Measurements from ENCODE around the gene GLIS1.

The GLIS1 gene

DNA sequence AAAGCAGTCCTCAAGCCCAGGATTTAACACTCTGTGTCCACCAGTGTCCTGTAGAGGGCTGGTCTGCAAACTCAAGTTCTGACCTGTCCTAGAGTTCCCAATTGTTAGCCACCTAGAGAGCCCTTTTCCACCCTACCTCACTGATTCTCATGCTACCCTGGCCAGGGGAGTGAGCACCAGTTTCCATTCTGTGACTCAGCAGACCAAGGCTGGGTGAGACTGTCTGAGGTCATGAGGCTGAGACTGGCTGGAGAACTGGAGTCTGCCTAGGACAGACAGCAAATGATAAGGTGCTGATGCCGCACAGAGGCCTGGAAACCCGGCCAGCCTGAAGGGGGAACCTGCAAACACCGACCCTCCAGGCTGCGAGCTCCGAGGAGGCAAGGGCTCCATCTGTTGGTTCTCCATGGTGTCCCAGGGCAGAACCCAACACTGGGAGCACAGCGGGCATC lies 13.7 kb downstream of the GLIS1 start:
- ATAC-seq (ENCODE audit: low read depth) (no peak; the same call in 2 of the 3 replicates), DNase-seq (ENCODE audit: low spot score) (no peak)
- Histone ChIP-seq H3K4me1 (ENCODE audit: insufficient read depth, poor library complexity, severe bottlenecking) (no peaks in the 10 kb centered on the region), H3K27me3 (ENCODE audit: insufficient read depth, poor library complexity, severe bottlenecking) (no peaks in the 10 kb centered on the region), H3K27ac (ENCODE audit: poor library complexity, severe bottlenecking) (no peak overlapping the region), H3K4me3 (ENCODE audit: severe bottlenecking) (no peak overlapping the region), H3K9me3 (ENCODE audit: severe bottlenecking) (no peaks in the 10 kb centered on the region), H3K36me3 (ENCODE audit: low read depth) (no peaks in the 10 kb centered on the region)
- TF ChIP-seq, protein P1, sequence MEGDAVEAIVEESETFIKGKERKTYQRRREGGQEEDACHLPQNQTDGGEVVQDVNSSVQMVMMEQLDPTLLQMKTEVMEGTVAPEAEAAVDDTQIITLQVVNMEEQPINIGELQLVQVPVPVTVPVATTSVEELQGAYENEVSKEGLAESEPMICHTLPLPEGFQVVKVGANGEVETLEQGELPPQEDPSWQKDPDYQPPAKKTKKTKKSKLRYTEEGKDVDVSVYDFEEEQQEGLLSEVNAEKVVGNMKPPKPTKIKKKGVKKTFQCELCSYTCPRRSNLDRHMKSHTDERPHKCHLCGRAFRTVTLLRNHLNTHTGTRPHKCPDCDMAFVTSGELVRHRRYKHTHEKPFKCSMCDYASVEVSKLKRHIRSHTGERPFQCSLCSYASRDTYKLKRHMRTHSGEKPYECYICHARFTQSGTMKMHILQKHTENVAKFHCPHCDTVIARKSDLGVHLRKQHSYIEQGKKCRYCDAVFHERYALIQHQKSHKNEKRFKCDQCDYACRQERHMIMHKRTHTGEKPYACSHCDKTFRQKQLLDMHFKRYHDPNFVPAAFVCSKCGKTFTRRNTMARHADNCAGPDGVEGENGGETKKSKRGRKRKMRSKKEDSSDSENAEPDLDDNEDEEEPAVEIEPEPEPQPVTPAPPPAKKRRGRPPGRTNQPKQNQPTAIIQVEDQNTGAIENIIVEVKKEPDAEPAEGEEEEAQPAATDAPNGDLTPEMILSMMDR (IDR thresholded peaks at IDR 0.05; ENCODE audit: poor library complexity, severe bottlenecking): no peak

GRCh38 chr1:53722025-53722424 lies 16.9 kb downstream of the GLIS1 start:
- TF ChIP-seq, protein P1 (IDR thresholded peaks at IDR 0.05; ENCODE audit: poor library complexity, severe bottlenecking): no peak
- no peak for ATAC-seq (ENCODE audit: low read depth)

GRCh38 chr1:53721088-53721487 lies 17.9 kb downstream of the GLIS1 start:
- ATAC-seq (ENCODE audit: low read depth) (no peak), DNase-seq (ENCODE audit: low spot score) (no peak)
- no peaks in the 10 kb centered on the region for H3K9me3 ChIP-seq (ENCODE audit: severe bottlenecking)
- peaks cover 3% of the 10 kb centered on the region for H3K27me3 ChIP-seq (ENCODE audit: insufficient read depth, poor library complexity, severe bottlenecking)
- no peak overlapping the region for H3K4me3 ChIP-seq (ENCODE audit: severe bottlenecking)
- H3K36me3 ChIP-seq (ENCODE audit: low read depth): no peaks in the 10 kb centered on the region
- no peak overlapping the region for H3K27ac ChIP-seq (ENCODE audit: poor library complexity, severe bottlenecking)
- H3K4me1 ChIP-seq (ENCODE audit: insufficient read depth, poor library complexity, severe bottlenecking): no peaks in the 10 kb centered on the region
- TF ChIP-seq, protein P1 (IDR thresholded peaks at IDR 0.05; ENCODE audit: poor library complexity, severe bottlenecking): no peak

More at GRCh38 chr1:53722025-53722424, 16.9 kb downstream of the GLIS1 start:
- Histone ChIP-seq H3K9me3 (ENCODE audit: severe bottlenecking) (no peaks in the 10 kb centered on the region), H3K36me3 (ENCODE audit: low read depth) (no peaks in the 10 kb centered on the region), H3K27me3 (ENCODE audit: insufficient read depth, poor library complexity, severe bottlenecking) (peaks cover 3% of the 10 kb centered on the region), H3K4me1 (ENCODE audit: insufficient read depth, poor library complexity, severe bottlenecking) (no peaks in the 10 kb centered on the region), H3K27ac (ENCODE audit: poor library complexity, severe bottlenecking) (no peak overlapping the region), H3K4me3 (ENCODE audit: severe bottlenecking) (no peak overlapping the region)
- no peak for DNase-seq (ENCODE audit: low spot score)

DNA sequence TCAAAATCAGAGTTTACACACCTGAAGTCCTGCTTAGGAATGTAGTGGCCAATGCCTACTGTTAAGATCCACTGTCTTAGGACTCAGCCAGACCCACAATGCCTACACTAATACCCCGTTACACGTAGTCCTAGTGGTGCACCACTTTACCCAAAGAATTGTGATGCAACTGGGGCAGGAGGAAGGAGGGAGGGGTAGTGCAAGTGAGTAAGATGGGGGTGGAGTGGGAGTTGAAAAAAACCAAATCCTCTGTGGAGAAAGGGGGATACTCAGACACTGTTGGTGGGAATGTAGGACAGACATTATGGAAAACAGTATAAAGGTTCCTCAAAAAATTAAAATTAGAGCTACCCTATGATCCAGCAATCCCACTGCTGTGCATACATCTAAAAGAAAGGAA lies 19.5 kb downstream of the GLIS1 start:
- Histone ChIP-seq H3K27me3 (ENCODE audit: insufficient read depth, poor library complexity, severe bottlenecking) (peaks cover 3% of the 10 kb centered on the region), H3K27ac (ENCODE audit: poor library complexity, severe bottlenecking) (no peak overlapping the region), H3K4me1 (ENCODE audit: insufficient read depth, poor library complexity, severe bottlenecking) (no peaks in the 10 kb centered on the region), H3K36me3 (ENCODE audit: low read depth) (no peaks in the 10 kb centered on the region), H3K9me3 (ENCODE audit: severe bottlenecking) (no peaks in the 10 kb centered on the region), H3K4me3 (ENCODE audit: severe bottlenecking) (no peak overlapping the region)
- TF ChIP-seq, protein P1 (IDR thresholded peaks at IDR 0.05; ENCODE audit: poor library complexity, severe bottlenecking): no peak
- ATAC-seq (ENCODE audit: low read depth) (no peak), DNase-seq (ENCODE audit: low spot score) (no peak)

DNA sequence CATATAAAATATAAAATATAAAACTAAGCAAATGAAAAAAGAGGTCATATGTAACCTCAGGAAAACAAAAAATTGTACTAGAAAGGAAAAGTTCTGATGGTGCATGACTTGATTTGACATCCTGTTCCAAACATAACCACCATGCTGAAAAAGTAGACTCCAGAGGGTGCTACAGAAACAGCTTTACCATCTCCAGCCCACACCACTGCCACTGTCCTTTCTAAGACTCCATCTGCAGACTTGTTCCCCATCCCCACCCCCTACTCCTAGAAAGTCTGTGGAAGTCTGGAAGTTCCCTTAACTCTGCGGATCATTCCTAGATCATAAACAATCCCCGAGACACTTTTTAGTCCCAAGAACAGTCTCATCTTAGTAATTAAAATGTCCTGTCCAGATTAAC lies 20.5 kb downstream of the GLIS1 start:
- ATAC-seq (ENCODE audit: low read depth) (no peak), DNase-seq (ENCODE audit: low spot score) (no peak)
- Histone ChIP-seq H3K9me3 (ENCODE audit: severe bottlenecking) (no peaks in the 10 kb centered on the region), H3K4me3 (ENCODE audit: severe bottlenecking) (no peak overlapping the region), H3K27ac (ENCODE audit: poor library complexity, severe bottlenecking) (no peak overlapping the region), H3K4me1 (ENCODE audit: insufficient read depth, poor library complexity, severe bottlenecking) (no peaks in the 10 kb centered on the region), H3K27me3 (ENCODE audit: insufficient read depth, poor library complexity, severe bottlenecking) (peaks cover 3% of the 10 kb centered on the region), H3K36me3 (ENCODE audit: low read depth) (no peaks in the 10 kb centered on the region)
- TF ChIP-seq, protein P1 (IDR thresholded peaks at IDR 0.05; ENCODE audit: poor library complexity, severe bottlenecking): no peak

Data from RWPE2 (cell line).